Measurements from ENCODE around the gene IL13.
A peak's percentile ranks its signal among the peaks of the same experiment; 100 is the strongest.

DNA sequence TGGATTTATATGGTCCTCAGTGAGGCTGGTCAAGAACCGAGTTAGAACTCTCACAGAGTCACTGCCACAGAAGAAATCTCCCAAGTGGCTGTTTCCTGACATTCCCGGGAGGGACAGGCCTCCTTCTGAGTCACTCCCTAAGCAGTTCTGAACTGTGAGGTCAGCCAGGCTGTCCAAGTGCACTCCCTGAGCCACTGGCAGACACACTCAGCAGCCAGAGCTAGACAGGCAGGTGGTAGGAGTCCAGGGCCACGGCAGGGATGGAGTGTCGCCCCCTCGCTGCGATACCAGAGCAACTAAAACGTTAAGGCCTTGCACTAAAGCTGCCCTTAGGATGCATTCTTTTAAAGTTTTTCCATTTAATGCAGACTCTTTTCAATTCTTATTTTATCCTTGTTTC, 19.2 kb downstream of the IL13 start:
- no peak for TF ChIP-seq EZH2 (IDR thresholded peaks at IDR 0.05; ENCODE audit: borderline replicate concordance, low read depth, low read length, severe bottlenecking)
- TF ChIP-seq POLR2A (IDR thresholded peaks at IDR 0.05; ENCODE audit: low read depth, low read length) = no peak
- TF ChIP-seq, protein P1, sequence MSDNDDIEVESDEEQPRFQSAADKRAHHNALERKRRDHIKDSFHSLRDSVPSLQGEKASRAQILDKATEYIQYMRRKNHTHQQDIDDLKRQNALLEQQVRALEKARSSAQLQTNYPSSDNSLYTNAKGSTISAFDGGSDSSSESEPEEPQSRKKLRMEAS (IDR thresholded peaks at IDR 0.05; ENCODE audit: insufficient read depth, insufficient read length) = no peak
- TF ChIP-seq, protein P2, sequence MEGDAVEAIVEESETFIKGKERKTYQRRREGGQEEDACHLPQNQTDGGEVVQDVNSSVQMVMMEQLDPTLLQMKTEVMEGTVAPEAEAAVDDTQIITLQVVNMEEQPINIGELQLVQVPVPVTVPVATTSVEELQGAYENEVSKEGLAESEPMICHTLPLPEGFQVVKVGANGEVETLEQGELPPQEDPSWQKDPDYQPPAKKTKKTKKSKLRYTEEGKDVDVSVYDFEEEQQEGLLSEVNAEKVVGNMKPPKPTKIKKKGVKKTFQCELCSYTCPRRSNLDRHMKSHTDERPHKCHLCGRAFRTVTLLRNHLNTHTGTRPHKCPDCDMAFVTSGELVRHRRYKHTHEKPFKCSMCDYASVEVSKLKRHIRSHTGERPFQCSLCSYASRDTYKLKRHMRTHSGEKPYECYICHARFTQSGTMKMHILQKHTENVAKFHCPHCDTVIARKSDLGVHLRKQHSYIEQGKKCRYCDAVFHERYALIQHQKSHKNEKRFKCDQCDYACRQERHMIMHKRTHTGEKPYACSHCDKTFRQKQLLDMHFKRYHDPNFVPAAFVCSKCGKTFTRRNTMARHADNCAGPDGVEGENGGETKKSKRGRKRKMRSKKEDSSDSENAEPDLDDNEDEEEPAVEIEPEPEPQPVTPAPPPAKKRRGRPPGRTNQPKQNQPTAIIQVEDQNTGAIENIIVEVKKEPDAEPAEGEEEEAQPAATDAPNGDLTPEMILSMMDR (IDR thresholded peaks at IDR 0.05; ENCODE audit: extremely low read depth in 1 of 2, insufficient read depth in 1 of 2, low read depth in 1 of 2, low read length in 2 of 2) = peak in 1 of 2 donors; percentile 19
- no peak for TF ChIP-seq POLR2AphosphoS5 (IDR thresholded peaks at IDR 0.05; ENCODE audit: insufficient read depth, low read depth, low read length)
- TF ChIP-seq FOS (IDR thresholded peaks at IDR 0.05; ENCODE audit: borderline replicate concordance, insufficient read depth, low read length) = peak; percentile 59
- TF ChIP-seq MYC (IDR thresholded peaks at IDR 0.05; ENCODE audit: low read depth, low read length) = no peak
- TF ChIP-seq GATA2 (IDR thresholded peaks at IDR 0.05; ENCODE audit: insufficient read depth, insufficient read length, low read depth, low read length) = no peak
